Activated T-cell treated with anti-CD3 and anti-CD28 coated beads for 48 hours (primary cell): ENCODE measurements around the gene BPIFB6.

ENCODE experiments used
- DNase-seq: peaks from one replicate; pipeline ENCODE4 v3.0.0-alpha.2; 2020; ENCODE audit warnings: low read depth

BPIFB6 gene, protein sequence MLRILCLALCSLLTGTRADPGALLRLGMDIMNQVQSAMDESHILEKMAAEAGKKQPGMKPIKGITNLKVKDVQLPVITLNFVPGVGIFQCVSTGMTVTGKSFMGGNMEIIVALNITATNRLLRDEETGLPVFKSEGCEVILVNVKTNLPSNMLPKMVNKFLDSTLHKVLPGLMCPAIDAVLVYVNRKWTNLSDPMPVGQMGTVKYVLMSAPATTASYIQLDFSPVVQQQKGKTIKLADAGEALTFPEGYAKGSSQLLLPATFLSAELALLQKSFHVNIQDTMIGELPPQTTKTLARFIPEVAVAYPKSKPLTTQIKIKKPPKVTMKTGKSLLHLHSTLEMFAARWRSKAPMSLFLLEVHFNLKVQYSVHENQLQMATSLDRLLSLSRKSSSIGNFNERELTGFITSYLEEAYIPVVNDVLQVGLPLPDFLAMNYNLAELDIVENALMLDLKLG

DNA sequence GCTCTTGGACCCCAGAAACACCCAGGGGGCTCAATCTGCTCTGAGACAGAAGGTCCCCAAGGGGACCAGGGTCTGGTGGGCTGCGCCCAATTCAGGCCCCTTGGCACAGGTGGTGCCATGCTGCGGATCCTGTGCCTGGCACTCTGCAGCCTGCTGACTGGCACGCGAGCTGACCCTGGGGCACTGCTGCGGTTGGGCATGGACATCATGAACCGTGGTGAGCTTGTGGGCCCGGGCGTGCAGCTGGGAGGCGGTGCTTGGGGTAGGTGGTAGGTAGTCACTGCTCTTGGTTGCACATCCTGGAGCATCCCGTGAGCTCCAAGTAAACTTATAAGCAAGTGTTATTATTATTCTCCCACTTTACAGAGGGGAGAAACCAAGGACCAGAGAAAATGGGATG lies at the start of gene BPIFB6:
Gene BPIFB6 (plus strand): TSS at position 118 of the 400 bp plus-strand sequence. CDS start 0 bp downstream, at position 118.
- no peak for DNase-seq

DNA sequence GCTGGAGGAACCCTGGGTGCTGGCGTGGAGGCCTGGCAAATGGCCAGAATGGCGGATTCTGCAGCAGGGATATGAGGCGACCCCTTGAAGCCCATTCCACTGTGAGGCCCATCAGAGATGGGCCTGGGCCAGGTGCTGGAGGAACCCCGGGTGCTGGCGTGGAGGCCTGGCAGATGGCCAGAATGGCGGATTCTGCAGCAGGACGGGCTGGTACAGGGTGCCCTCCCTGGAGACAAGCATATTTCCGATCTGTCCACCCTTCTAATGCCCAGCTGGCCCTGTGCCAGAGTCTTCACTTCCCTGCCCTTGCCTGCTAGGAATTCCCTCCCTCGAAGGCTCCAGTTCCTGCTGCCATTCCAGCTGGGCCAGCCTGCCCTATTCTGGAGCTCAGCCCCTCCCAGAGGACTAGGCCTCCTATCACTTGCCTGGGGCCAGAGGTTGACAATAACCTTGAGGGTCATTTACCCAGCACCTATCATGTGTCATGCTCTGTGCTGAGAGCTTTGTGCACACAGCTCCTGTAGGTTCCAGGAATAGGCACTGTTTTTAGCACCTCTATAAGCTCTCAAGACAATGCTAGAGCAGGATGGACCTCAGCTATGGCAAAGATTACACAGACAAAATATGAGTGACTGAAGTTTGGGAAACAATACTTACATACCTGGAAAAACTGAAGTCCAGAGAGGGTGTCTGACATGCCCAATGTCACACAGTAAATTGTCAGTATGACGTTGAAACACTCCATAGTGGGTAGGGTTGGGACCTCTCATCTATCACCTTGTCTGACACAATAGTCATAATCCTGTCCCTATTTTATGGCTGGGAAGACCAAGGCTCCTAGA lies 48.6 kb upstream of the BPIFB6 start:
- DNase-seq, result no peak

DNA sequence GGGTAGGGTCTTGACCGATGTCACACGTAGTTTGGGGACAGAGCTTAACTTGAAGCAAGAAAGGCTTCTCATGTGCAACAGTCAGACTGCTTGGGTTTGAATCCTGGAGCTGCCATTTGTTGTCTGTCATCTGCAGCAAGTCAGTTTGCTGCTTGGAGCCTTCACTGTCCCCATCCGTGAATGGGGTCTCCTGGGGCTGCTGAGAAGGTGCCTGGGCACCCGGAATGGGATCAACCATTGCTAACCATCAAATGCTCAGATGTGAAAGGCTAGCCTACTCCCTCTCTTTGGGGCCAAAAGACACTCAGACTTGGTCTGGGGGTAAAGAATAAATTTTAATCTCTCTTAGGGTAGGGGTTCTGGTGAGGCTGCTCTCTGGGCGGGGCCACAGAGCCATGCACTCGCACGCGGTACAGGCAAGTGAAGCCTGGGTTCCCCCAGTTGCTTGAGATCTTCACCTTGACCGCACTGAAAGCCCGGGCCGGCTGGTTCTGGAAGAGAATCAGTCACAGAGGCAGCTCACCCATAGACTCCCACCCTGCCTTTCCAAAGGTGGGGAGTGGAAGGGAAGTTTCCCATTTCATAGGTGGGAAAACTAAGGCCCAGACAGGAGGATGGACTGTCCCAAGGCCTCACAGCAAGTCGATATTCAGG lies 47.9 kb upstream of the BPIFB6 start:
- DNase-seq, result no peak

DNA sequence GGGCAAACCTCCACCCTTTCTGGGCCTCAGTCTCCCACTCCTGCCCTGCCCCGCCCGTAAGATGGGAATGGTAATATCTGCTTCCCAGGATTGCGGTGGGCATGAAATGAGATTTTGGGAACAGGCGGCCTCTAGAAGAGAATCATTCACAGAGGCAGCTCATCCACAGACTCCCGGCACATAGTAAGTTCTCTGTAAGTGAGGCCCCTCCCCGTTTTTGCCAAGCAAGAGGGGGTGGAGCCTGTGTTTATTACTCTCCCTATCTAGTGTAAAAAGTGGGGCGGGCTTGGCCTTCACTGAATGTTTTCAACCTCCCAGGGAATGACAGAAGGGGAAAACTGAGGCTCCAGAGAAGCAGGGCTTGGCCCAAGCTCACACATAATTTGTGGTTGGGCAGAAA lies 47.3 kb upstream of the BPIFB6 start:
- DNase-seq, result no peak

DNA sequence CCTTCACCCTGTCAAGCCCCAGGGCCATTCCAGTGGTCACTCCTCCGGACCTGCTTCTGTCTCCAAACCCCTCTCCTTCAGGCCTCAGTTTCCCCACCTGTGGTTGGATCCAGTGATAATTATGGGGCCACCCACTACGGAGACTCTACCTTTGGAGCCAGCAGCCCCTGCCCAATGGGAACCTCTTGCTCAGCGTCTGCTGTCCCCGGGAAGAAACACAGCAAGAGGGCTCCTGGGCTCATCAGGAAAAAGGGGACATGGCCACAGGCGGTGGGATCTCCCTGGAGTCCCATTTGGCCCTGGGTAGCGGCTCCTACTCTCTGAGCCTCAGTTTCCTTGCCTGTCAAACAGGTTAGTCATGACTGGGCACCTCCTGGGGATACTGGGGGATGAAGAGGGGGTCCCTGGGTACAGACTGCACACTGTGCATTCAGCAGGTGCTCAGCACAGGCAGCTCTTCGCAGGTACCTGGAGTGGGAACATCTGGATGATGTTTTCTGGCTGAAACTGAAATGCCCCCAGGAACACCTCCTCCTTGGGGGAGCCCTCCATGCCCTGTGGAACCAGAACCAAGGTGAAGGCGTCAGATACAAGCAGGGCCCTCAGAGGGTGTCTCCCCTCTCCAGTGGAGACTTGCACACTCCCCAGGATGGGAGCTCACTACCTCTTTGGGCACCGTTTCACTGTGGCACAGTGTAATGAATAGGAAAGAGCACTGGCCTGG lies 46.7 kb upstream of the BPIFB6 start:
- no peak for DNase-seq

DNA sequence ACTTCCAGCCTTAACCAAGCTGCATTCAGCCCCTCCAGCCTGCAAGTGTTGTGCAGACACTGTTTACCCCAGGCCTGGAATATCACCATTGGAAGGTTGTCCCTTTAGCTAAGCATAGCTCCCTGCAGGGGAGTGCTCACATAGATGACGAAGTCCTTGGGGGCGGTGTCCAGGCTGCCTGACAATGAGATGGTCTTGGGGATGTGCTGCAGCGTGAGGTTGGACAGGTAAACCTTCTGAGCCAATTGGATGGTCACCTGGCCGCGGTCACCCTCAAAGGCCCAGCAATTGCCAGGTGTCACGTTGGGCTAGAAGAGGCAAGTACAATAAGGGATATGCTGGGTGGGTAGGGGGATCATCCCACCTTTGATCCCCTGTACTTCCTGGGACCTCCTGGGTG lies 45.9 kb upstream of the BPIFB6 start:
- DNase-seq, result no peak

DNA sequence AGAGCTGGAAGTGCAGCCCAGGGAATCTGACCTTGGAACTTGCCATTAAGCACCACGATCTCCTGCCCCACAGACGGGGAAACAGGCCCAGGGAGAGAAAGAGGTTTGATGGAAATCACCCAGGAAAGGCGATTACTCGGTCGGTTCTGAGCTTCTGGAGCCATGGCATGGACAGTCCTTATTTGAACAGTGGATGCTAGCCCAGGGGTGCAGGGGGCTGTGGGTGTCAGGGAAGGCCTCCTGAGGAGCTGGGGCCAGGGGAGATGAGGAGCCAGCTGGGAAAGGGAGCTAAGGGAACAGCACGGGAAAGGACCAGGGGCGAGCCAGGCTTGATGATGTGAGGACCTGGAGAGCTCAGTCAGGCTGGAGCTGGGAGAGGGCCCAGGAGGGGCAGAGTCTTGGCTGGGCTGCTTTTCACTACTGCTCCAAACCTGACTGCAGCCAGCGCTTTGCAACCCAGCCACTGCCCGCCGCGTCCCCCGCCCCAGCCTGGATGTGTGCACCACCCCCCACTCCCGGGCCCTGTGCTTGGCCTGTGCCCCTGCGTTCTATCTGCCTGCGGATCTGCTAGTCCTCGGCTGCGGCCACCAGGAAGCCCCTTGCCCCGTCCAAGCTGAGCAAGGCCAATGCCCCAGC lies 45.0 kb upstream of the BPIFB6 start:
- no peak for DNase-seq

DNA sequence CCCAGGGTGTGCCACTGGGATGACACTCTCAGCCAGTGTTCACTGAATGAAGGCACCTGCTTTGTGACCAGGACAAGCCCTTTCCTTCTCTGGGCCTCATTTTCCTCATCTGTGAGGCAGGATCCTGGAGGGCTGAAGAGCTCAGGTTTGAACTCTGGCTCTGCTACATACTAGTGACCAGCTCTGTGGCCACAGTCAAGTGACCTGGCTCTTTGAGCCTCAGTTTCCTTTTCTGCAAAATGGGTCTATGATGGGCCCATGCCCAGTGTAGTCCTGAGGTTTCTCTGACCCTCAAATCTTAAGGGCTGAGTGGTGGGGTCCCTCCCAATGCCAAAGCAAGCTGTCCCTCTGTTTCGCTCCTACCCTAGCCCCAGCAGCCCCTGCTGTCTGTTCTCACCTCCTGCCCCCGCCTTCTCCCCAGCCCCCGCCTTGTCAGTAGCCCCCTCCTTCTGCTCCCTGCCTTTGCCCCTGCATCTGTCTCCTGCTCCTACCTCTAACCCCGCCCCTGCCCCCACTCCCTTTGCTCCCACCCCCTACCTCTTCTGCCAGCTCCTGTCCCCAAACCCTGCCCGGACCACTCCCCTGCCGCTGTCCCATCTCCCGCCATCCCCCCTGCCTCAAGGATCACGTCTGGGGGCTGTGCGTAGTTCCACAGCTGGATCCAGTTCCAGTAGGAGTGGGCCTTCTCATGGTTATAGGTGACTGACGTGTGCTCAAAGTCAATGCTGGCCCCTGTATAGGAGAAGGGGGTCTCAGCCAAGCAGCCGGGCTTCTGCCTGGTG lies 44.2 kb upstream of the BPIFB6 start:
- DNase-seq, result no peak

DNA sequence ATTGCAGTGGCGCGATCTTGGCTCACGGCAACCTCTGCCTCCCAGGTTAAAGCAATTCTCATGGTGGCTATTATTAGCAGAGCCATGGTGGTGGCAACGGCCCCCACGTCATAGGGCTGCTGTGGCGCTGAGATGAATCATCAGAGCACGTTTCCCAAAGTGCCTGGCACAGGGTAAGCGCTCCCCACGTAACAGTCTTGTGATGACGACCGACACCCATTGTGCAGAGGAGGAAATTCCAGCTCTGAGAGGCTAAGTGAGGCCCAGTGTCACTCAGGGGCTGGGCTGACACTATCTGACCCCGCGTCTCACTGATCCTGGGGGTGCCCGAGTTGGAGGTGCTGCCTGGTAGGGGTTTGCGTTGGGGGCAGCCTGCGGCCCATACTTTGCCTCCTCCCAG lies 43.4 kb upstream of the BPIFB6 start:
- DNase-seq, result no peak

DNA sequence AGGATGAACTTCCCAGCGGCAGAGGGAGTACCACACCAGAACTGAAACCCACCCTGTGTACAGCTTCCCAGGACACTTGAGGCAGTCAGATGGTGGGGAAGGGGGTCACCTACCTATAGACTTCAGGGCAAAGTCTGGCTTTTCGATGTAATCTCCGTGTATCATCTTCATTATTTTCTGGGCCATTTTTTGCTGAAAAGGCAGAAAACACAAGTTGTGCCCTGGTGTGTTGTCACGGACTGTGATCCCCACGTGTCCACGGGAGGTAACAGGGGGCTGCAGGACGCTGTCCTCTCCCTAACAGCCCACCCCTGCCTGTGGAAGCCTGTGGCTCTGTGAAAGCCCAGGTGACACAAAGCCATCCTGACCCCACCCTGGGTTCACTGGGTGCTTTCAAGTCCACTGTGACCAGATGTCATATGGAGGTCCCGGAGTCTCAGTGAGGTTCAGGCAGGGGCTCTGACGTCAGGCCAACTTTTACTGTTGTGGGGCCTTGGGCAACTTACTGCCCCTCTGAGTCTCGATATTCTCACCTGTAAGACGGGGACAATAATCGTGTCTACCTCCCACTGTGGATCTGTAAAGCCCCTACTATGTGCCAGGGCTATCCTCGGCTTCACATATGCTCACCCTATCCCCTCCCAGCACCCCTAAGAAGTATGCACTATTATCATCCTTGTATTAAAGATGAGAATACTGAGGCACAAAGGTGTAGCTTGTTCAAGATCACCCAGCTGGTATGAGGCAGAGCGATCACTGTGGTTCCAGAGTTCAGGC lies 41.8 kb upstream of the BPIFB6 start:
- DNase-seq, result no peak

DNA sequence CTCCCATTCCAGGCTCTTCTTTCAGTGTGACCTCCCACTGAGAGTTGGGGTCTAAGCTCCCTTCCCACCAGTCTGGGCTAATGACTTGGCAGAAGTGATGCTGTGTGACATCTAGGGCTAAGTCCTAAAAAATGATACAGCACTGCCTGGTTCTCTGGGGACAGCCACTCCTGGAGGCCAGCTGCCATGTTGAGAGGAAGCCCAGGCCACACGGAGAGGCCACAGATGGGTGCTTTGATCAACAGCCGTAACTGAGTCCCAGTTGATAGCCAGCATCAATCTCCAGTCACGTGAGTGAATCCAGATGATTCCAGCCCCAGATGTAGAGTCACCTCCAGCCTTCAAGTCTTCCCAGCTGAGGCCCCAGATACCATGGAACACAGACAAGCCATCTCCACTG lies 41.0 kb upstream of the BPIFB6 start:
- no peak for DNase-seq

DNA sequence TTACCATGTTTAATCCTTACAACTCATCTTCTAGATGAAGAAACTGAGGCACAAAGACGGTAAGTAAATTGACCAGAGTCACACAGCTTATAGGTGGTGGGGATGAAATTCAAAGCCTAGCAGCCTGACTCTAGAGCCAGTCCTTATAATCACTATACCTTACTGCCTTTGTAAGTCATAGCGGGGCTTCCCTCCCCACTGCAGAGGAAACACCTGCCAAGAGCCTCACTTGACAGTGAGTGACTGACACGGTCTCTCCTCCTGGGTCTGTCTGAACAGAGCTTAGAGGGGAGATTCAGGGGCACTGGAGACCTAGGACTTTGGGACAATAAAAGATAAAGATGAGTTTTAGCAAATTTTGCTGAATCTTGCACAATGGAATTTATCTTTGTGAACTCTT lies 40.1 kb upstream of the BPIFB6 start:
- DNase-seq, result no peak

DNA sequence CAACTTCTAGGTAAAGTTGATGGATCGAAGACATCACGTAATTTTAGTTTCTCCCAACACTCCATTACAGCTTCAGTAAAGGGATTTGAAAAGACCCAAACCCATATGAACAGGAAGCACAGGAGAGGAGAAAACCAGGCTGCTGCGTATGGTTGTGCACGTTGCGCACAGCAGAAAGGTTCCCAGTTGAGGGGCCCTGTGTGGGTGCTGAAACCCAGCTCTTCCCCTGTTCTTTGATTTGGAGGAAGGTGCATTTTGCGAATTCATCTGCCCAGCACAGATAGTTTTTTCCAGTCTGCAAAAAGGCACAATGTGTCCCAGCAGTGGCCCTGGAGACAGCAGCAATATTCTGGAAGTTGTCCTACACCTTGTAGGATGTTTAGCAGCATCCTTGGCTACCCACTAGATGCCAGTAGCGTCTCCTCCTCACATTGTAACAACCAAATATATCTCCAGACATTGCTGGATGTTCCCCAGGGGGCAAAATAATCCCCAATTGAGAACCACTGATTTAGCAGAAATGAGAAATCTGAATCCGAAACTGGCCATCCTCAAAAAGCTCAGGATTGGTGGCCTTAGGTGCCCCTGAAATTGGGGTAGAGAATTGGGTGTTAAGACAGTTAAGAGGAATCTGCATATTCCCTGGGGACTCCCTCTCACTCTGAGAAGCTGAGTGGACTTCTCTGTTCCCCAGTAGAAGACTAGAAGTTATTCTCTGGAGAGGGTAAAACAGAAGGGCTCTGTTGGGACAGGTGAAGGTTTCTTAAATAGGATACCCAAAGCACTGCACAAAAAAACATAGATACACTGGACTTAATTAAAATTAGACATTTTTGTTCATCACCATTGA lies 39.4 kb upstream of the BPIFB6 start:
- DNase-seq, result no peak

DNA sequence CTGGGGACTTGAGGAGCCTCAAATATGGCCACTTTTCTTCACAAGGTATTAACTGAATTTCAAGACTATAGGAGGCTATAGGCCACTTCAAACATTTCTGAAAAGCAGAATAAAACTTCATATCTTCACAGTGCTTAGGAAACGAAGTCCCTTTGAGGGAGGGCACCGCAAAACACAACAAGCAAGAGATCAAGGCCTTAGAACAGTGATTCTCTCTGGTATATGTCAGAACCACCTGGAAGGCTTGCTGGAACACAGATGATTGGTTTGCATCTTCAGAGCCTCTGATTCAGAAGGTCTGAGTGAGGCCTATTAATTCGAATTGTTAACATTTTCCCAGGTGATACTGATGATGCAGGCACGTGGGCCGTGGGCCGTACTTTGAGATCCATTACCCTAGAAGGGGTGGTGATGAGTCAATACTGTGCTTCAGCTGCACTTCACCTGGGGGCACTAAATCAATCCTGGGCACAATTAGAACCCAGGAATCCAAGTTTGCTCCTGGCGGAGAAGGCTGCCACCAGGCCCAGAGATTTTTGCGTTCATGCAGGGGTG lies 37.9 kb upstream of the BPIFB6 start:
- DNase-seq, result no peak

DNA sequence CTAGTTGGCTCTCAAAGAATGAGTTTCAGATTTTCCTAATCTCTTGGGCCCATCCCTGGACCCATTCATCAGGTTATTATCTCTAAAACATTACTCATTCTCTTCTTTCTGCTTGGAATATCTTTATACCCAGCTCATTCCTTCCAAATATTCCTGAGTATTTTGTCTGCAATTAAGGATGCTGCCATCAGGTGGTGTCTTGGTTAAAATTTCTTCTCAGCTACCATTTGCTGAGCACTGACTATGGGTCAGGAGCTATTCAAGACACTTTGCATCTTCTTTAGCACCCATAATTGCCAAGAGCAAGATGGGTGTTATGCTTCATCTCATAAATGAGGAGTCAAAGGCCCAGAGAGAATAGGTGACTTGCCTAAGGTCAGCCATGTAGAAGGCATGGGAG lies 35.6 kb upstream of the BPIFB6 start:
- no peak for DNase-seq

DNA sequence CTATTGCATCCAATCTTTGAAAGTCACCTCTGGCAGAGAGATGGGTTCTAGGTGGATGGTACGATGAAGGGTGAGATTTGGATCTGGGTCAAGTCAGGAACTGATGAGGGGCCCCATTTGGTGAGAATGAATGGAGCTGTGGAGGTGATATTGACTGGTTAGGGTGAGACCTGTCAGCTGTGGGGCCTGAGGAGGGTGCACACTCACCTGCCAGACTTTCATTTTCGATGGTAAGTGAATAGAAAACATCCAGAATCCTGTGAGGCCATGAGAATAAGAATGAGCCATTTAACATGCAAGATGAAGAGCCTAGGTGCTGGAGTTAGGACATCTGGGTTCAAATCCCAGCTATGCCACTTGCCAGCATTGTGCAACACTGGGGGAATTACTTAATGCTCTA lies 34.0 kb upstream of the BPIFB6 start:
- no peak for DNase-seq

DNA sequence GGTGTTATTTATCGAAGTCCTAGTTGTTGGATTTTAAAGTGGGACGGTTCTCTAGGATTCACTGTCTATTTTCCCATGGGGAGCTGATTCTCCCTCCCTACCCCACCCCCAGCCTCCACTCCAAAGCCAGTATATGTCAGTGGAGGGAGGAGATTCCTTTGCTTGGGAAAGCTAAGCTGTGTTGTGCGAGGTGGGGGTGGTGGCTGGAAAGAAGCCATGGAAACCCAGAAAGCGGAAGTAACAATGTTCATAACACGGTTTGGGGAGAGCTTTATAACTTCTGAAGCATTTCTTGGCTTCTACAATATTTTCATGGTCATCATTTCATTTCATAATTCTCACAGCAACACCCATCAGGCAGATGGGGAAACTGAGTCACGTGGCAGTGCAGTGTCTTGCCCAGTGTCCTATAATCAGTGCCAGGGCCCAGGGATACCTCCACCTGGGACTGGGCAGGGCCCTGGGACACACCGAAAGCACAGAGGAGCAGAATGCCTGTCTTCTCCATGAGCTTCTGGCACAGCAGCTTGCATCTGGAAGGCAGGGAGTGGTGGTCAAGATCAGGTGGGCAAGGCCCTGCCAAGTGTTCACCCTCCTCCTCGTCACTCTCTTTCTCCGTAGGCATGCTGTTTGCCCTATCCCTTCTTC lies 31.7 kb upstream of the BPIFB6 start:
- no peak for DNase-seq

DNA sequence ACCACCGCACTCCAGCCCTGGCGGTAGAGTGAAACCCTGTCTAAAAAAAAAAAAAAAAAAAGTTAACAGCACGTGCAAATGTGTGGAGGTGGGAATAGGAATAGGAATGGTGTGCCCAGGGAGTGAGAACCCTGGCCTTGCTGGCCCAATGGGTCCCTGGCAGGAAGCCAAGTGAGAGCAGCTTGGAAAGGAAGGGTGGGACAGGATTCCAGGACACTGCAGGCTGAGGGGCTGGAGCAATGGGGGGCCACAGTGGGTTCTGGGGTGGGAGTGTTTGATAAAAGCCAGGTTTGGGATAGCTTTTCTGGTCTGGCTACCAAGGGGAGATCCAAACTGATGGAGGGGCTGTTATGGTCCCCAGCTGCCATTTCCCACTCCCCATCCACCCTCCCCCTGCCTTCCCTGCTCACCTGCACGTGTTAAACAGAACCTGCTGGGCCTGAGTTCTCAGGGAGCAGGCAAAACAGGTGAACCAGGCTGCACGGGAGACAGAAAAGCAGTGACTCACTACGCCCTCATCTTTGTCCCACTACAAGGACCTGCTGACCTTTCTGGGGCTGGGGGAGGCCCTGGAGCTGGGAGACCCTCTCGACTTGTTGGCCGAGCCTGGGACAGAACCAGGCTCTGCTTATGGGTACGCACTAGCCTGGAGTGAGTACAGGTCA lies 30.5 kb upstream of the BPIFB6 start:
- DNase-seq, result no peak
